NCI-H524 treated with DMSO at 0.1 percent for 48 hours (cell line): ENCODE data around the gene F7.
"Not testable (repeated sequence)": the region's sequence is repeated elsewhere in the genome, so short reads cannot be mapped to it uniquely, and the experiment has no call there.

Experiments
- DNase-seq: peaks from one replicate; lab custom pipeline; 2025; lab: John Stamatoyannopoulos, UW

The F7 gene

GRCh38 chr13:113105032-113105920, at the start of gene F7:
Gene F7 (plus strand): TSS chr13:113105791. CDS start chr13:113105842, 51 bp downstream.
- no peak for DNase-seq

- DNase-seq, result no peak
Observed at GRCh38 chr13:113057084-113057483, 48.5 kb upstream of the F7 start.

GRCh38 chr13:113057559-113057958, 48.0 kb upstream of the F7 start:
- not testable (repeated sequence) for DNase-seq

GRCh38 chr13:113058129-113058987, 47.2 kb upstream of the F7 start:
- DNase-seq, result no peak

- no peak for DNase-seq
Observed at GRCh38 chr13:113058988-113059850, 46.4 kb upstream of the F7 start.

GRCh38 chr13:113059891-113060290, 45.7 kb upstream of the F7 start:
- DNase-seq, result no peak

- no peak for DNase-seq
Observed at GRCh38 chr13:113060557-113061270, 44.9 kb upstream of the F7 start.

- DNase-seq, result no peak
Observed at GRCh38 chr13:113061271-113061625, 44.3 kb upstream of the F7 start.

- no peak for DNase-seq
Observed at GRCh38 chr13:113061796-113062425, 43.7 kb upstream of the F7 start.

GRCh38 chr13:113062691-113063090, 42.9 kb upstream of the F7 start:
- no peak for DNase-seq

- no peak for DNase-seq
Observed at GRCh38 chr13:113063091-113063491, 42.5 kb upstream of the F7 start.

- no peak for DNase-seq
Observed at GRCh38 chr13:113064000-113064533, 41.5 kb upstream of the F7 start.

GRCh38 chr13:113064534-113065405, 40.8 kb upstream of the F7 start:
- no peak for DNase-seq

GRCh38 chr13:113065406-113066141, 40.0 kb upstream of the F7 start:
- no peak for DNase-seq

- no peak for DNase-seq
Observed at GRCh38 chr13:113066142-113066455, 39.5 kb upstream of the F7 start.

- DNase-seq, result no peak
Observed at GRCh38 chr13:113066746-113067145, 38.8 kb upstream of the F7 start.

GRCh38 chr13:113069861-113070805, 35.5 kb upstream of the F7 start:
- DNase-seq, result no peak

- no peak for DNase-seq
Observed at GRCh38 chr13:113070855-113071254, 34.7 kb upstream of the F7 start.
